ENCODE measurements around the gene GALNTL6. TPM values are rescaled to one million over a fixed set of nuclear protein-coding genes. Genes with fewer than 3 reads are reported as not detected.

Gene GALNTL6
- total RNA-seq, 1 donor from 2014 or later = 0.35 TPM

GRCh38 chr4:171983935-171984805, 171.0 kb downstream of the GALNTL6 start:
- DNase-seq (ENCODE audit: extremely low read depth, low read depth, low spot score) = no peak

DNA sequence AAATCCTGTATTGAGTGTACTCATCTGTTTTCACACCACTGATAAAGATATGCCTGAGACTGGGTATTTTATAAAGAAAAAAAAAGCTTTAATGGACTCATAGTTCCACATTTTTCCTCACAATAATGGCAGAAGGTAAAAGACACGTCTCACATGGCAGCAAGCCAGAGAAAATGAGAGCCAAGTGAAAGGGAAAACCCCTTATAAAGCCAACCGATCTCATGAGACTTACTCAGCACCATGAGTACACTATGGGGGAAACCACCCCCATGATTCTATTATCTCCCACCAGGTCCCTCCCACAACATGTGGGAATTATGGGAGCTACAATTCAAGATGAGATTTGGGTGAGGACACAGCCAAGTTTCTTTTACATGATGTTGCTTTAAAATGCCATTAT, 171.9 kb downstream of the GALNTL6 start:
- DNase-seq (ENCODE audit: extremely low read depth, low read depth, low spot score) = no peak

DNA sequence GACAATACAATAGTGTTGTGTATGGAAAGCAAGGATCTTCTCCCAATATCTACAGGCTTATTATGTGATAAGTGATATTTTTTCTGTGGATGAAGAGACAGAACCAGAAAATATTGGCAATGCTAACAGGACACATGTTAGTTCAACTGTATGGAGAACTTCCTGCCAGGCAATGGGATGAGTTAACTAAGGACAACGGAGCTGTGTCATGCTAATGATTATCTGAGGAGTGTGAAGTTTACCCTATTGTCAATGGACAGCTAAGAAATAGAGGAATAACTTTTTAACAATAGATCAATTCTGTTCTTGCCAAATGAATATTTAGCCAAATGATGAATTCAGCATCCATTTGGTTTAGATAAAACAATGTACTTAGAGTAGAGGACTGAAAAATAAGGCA, 180.0 kb downstream of the GALNTL6 start:
- DNase-seq (ENCODE audit: extremely low read depth, low read depth, low spot score) = no peak

DNA sequence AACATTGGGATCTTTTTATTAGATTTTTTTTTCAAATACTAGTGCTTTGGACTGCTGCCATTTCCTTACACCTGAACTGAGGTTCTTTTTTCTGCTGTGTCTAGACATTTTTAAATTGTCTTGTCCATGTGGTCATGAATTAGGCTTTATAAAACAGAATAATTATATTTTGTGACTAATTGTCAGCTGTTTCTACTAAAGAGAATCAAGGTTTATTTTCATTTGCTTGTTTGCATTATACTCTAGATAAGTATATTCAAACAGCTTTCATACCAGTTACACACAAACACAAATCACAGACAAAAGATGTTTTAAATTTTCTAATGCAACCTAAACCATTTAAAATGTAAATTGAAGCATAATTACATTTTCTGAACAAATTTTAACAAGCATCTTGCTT, 194.7 kb downstream of the GALNTL6 start:
- no peak for DNase-seq (ENCODE audit: extremely low read depth, low read depth, low spot score)

DNA sequence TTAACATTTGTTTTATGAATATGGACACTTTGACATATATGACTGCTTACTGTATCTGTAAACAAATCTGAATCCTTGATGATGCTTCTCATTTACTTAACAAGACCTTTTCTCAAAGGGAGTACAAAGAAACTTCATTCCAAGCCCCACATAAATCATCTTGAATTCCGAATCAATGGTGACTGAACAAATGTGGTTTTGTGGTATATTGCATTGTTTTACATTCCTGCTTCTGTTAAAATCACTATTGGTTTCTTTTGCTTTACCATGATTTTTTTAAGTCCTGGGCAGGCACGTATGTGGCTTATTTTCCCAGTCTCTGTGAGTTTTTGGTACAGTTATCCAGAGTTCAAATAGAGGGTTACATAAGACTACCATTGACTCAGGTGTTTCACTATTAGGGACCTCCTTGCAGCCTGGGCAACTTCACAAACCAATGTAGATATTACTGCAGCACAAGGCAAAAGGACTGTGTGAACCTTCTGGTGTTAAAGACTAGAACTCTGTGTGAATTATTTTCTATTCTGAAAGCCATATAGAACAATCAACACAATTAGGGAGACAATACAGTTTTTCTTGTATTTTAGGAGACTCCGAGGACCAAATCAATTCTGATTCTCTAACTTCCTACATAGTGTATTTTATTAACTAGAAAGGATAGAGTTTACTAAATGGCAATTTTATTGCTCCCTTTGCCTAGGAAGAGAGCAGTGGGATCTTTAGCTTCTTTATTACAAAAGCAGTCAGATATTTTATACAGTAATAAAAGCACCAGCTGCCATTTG, 196.4 kb downstream of the GALNTL6 start:
- DNase-seq (ENCODE audit: extremely low read depth, low read depth, low spot score) = no peak

DNA sequence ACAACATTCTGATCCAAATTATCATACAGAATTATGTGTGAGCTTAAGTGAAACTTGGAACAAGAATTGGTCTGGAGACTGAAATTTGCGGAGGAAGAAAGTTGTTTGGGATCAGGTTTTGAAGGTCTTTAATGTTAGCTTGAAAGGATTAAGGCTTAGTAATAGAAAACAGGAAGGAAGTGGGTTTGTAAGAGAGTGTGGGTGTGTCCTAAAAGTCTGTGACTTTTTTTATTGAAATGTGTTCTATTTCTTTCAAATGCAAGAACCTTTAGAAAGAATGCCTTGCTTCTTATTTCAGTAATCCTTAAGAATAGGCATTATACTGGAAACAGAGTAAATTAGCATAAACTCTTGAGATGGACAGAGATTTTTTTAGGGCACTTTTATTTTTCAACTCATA, 198.0 kb downstream of the GALNTL6 start:
- no peak for DNase-seq (ENCODE audit: extremely low read depth, low read depth, low spot score)

DNA sequence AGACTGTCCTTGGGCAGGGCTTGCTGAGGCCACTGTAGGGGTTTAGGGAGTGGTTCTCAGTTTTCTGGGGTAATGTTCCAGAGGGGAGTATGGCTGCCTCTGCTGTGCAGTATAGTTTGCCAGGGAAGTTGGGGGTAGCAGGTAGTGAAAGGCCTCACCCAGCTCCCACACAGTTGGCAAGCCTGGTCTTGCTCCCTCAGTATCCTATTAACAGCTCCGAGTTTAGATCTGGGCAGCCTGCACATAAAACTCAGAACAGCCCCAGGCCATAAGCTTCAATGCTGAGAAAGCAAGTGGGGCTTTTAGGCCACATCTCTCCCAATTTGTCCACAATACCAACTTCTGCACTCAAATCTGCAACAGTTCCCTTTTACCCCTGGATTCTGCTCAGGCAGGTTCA, 205.2 kb downstream of the GALNTL6 start:
- no peak for DNase-seq (ENCODE audit: extremely low read depth, low read depth, low spot score)

DNA sequence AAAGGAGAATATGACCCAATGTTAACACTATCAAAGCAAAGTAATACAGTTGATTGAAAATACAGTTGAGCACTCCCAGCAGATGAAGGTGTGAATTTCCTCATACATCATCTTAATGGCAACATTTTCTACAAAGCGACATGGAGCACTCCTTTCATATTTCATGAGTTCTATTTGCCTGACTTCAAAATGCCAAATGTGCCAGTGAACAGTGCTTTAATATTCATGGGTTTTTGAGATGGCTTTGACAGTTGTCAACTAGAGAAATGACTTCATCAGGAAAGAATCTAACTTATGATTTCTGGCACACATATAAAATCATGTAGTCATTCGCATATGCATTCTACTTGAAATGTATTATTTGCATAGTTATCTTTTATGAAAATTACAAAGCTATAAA, 222.4 kb downstream of the GALNTL6 start:
- no peak for DNase-seq (ENCODE audit: extremely low read depth, low read depth, low spot score)

DNA sequence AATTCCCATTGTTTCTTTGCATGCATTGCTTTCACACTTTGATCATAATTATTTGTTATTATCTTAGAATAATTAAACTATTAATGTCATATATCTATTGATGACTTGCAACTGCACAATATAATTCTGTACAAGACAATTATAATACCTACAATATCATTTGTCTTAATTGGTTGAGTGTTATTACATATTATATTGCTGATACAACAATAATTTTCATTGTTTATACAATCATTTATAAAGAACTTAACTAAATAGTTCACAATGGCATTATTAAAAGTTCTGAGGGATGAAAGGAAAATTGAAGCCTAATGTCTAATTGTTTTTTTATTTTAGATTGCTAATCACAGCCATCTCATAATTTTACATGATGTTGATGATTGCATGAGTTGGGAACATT, 227.6 kb downstream of the GALNTL6 start:
- DNase-seq (ENCODE audit: extremely low read depth, low read depth, low spot score) = no peak

DNA sequence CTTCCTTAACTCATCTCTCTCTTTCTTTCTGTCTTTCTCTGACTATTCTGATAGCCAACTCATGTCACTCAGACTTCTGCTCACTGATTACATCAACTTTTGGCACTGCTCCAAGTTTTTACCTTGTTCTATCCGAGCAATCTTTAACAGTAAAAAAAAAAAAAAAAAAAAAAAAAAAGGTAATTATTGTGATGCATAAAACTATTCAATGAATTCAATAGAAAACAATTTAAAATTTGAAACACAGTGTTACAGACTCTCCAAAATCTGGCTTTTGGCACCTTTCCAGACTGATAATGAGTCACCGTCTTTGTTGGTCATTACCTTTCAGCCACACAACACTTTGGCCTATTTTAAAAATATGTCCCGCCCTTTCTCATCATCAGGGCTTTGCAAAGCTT, 229.5 kb downstream of the GALNTL6 start:
- no peak for DNase-seq (ENCODE audit: extremely low read depth, low read depth, low spot score)

- DNase-seq (ENCODE audit: extremely low read depth, low read depth, low spot score) = no peak
Measured at GRCh38 chr4:172045981-172046380, 232.8 kb downstream of the GALNTL6 start.

GRCh38 chr4:172048666-172049065, 235.5 kb downstream of the GALNTL6 start:
- no peak for DNase-seq (ENCODE audit: extremely low read depth, low read depth, low spot score)

GRCh38 chr4:172050911-172051310, 237.7 kb downstream of the GALNTL6 start:
- DNase-seq (ENCODE audit: extremely low read depth, low read depth, low spot score) = no peak

GRCh38 chr4:172055046-172055445, 241.8 kb downstream of the GALNTL6 start:
- no peak for DNase-seq (ENCODE audit: extremely low read depth, low read depth, low spot score)

DNA sequence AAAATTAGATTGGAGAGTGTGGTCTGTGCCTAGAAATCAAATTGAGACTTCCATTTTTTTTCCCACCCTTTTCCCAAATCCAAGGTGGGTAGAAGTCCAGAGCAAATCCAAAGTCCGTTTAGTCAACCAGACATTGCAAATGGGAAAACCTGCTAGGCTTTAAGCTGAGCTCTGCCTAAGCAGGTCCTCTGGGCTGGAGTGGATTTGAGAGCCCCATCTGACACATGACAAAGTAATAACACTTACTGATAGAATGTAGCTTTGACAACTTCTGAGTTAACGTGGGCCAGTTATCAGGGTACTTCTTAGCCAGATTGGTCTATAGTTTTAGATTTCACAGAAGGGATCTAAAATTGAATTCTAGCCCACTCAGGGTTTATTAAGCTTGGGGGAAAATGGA, 242.3 kb downstream of the GALNTL6 start:
- no peak for DNase-seq (ENCODE audit: extremely low read depth, low read depth, low spot score)

- DNase-seq (ENCODE audit: extremely low read depth, low read depth, low spot score) = no peak
Measured at GRCh38 chr4:172061204-172061603, 248.0 kb downstream of the GALNTL6 start.

GRCh38 chr4:172068506-172068905, 255.3 kb downstream of the GALNTL6 start:
- DNase-seq (ENCODE audit: extremely low read depth, low read depth, low spot score) = no peak

DNA sequence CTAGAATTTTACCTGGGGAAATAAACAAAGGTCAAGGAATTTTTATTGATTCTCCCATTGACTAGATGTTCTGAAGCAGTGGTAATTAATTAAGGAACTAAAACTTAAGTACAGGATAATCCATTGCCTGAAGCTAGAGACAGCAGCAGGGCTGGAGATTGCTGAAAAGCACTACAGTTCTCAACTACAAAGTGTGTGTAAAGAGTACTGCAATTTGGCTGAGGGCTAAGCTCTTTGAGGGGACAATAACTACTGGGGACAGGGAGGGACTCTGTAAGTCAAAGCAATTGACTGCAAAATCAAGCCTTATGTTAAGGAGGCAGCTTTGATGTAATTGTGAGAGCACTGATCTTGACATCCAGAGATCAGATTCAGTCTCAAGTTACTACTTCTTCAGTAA, 260.4 kb downstream of the GALNTL6 start:
- DNase-seq (ENCODE audit: extremely low read depth, low read depth, low spot score) = no peak

DNA sequence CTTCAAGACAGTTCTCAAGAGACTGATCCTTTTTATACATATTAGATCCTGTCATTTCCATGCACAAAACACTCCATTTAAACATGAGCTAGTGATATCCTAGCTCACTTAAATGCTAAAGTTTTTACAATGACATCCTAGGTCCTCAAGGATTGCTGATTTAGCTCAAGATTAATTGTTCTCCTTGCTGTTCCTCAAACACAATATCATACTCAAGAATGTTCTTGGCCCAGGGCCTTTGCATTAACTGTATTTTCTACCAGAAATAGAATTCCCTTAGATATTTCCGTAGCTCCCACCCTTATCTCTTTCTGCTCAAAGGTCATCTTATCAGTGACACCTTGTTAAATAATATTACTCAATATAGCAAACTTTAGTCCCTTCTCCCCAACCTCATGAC, 270.1 kb downstream of the GALNTL6 start:
- no peak for DNase-seq (ENCODE audit: extremely low read depth, low read depth, low spot score)

DNA sequence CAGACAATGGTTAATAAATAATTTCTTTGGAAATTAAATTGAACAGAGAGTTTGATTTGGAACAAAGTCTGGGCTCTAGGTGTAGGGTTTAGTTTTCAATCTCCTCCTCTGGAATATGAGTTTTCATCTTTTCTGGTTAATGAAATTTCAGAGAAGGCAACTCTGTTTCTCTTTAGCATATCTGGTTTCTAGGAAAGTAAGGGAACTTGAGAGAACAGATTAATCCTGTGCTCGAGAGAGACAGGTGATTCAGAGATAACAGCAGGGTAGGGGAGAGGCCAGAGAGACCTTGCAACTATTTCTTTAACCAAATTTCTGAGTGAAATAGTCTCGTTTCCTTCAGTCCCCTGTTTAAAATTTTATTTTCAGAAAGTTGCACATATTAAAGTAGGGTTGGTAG, 275.4 kb downstream of the GALNTL6 start:
- DNase-seq (ENCODE audit: extremely low read depth, low read depth, low spot score) = no peak

DNA sequence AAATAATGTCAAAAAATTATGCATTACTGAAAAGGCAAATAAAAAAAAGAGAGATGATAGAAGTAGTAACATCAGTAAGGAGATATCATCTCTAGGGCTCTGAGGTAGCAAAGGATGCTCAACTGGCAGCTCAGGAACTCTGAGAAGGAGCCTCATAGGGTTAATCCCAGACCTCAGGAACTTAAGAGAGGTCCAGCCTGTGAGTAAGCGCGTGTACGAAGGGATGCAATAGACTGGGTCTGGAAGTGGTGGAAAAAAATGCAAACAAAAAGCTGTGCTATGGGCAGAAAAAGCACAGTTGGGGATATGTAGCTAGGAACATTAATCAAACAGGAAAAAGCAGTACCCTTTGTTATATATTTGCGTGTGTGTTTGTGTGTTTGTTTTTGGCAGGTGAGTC, 282.0 kb downstream of the GALNTL6 start:
- no peak for DNase-seq (ENCODE audit: extremely low read depth, low read depth, low spot score)

DNA sequence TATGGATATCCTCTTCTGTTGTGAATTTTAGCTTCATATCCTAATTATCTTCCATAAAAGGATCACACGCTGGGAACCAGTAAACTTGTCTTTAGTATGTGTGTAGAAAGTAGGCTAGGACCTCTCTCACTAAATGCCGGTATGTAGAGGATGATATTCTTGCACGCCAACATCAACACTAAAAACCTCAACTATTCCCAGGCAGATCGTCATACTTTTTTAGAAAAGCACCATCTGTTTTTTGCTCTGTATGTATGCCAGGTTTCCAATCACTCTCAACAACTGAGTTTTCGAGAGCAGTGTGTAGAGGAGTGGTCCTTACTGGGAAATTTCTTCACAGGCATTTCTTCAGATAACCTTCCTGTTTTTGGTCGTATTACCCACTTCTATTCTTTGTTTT, 283.6 kb downstream of the GALNTL6 start:
- DNase-seq (ENCODE audit: extremely low read depth, low read depth, low spot score) = no peak

All from glomerular endothelial cell (primary cell).